EH (cell line): ENCODE measurements around the gene SH3RF3.
"Not testable (repeated sequence)": the region's sequence is repeated elsewhere in the genome, so short reads cannot be mapped to it uniquely, and the experiment has no call there.

Experiments used
- DNase-seq: peaks from one replicate; pipeline ENCODE4 v3.0.0-alpha.2; 2015; ENCODE audit warnings: low read depth

SH3RF3 gene

GRCh38 chr2:109128616-109129355, at the start of gene SH3RF3:
Gene SH3RF3 (plus strand): TSS chr2:109129205.
- peak; percentile 75 for DNase-seq

- no peak for DNase-seq
Measured at GRCh38 chr2:109079590-109079989, 49.4 kb upstream of the SH3RF3 start.

GRCh38 chr2:109080109-109080508, 48.9 kb upstream of the SH3RF3 start:
- DNase-seq, result no peak

- DNase-seq, result no peak
Measured at GRCh38 chr2:109080757-109081156, 48.2 kb upstream of the SH3RF3 start.

GRCh38 chr2:109081374-109081773, 47.6 kb upstream of the SH3RF3 start:
- no peak for DNase-seq

GRCh38 chr2:109083771-109084170, 45.2 kb upstream of the SH3RF3 start:
- no peak for DNase-seq

- DNase-seq, result no peak
Measured at GRCh38 chr2:109084341-109084740, 44.7 kb upstream of the SH3RF3 start.

- no peak for DNase-seq
Measured at GRCh38 chr2:109085912-109086742, 42.9 kb upstream of the SH3RF3 start.

GRCh38 chr2:109086743-109087020, 42.3 kb upstream of the SH3RF3 start:
- no peak for DNase-seq

GRCh38 chr2:109087055-109087663, 41.8 kb upstream of the SH3RF3 start:
- no peak for DNase-seq

GRCh38 chr2:109089602-109090300, 39.3 kb upstream of the SH3RF3 start:
- peak; percentile 13 for DNase-seq

GRCh38 chr2:109091526-109091925, 37.5 kb upstream of the SH3RF3 start:
- no peak for DNase-seq

- no peak for DNase-seq
Measured at GRCh38 chr2:109094144-109094543, 34.9 kb upstream of the SH3RF3 start.

GRCh38 chr2:109098251-109098920, 30.6 kb upstream of the SH3RF3 start:
- peak; percentile 5 for DNase-seq

- DNase-seq, result no peak
Measured at GRCh38 chr2:109098921-109099273, 30.1 kb upstream of the SH3RF3 start.

GRCh38 chr2:109102588-109103233, 26.3 kb upstream of the SH3RF3 start:
- no peak for DNase-seq

GRCh38 chr2:109105113-109105512, 23.9 kb upstream of the SH3RF3 start:
- DNase-seq, result no peak

GRCh38 chr2:109108740-109109139, 20.3 kb upstream of the SH3RF3 start:
- DNase-seq, result no peak

GRCh38 chr2:109109342-109109741, 19.7 kb upstream of the SH3RF3 start:
- no peak for DNase-seq

GRCh38 chr2:109110170-109110569, 18.8 kb upstream of the SH3RF3 start:
- DNase-seq, result no peak

GRCh38 chr2:109117181-109117580, 11.8 kb upstream of the SH3RF3 start:
- DNase-seq, result not testable (repeated sequence)

GRCh38 chr2:109117780-109118179, 11.2 kb upstream of the SH3RF3 start:
- no peak for DNase-seq
